Nephron progenitor cell (in vitro differentiated cells): ENCODE data around the gene CD47.

Experiments used
- DNase-seq: peaks from one replicate; pipeline ENCODE4 v3.0.0; 2021
- H3K27ac Mint-ChIP-seq: 2 replicates; pipeline ENCODE4 v1.8.0; 2021; ENCODE audit warnings: mild to moderate bottlenecking, moderate library complexity, mixed read lengths
- H3K27me3 Mint-ChIP-seq: 2 replicates; pipeline ENCODE4 v1.8.0; 2021; ENCODE audit warnings: mild to moderate bottlenecking, low read depth, mixed read lengths; ENCODE audit not compliant: poor library complexity
- H3K36me3 Mint-ChIP-seq: 2 replicates; pipeline ENCODE4 v1.8.0; 2021; ENCODE audit warnings: low read depth, mixed read lengths
- H3K4me1 Mint-ChIP-seq: 2 replicates; pipeline ENCODE4 v1.8.0; 2021; ENCODE audit warnings: mixed read lengths
- H3K4me3 Mint-ChIP-seq: 2 replicates; pipeline ENCODE4 v1.8.0; 2021; ENCODE audit warnings: mild to moderate bottlenecking, moderate library complexity, mixed read lengths
- H3K9me3 Mint-ChIP-seq: 2 replicates; pipeline ENCODE4 v1.8.0; 2021; ENCODE audit warnings: mild to moderate bottlenecking, moderate library complexity, mixed read lengths
- CTCF ChIP-seq: fragments of 200-600 bp; sonication (generic); IDR thresholded peaks from 2 replicates; pipeline ENCODE4 v1.5.0; 2021; ENCODE audit warnings: antibody characterized with exemption

CD47 gene

GRCh38 chr3:108133048-108133369 is 42.2 kb upstream of the CD47 start:
- Mint-ChIP-seq H3K27me3 (peaks cover 6% of the 10 kb centered on the region), H3K36me3 (no peaks in the 10 kb centered on the region), H3K4me1 (peaks cover 28% of the 10 kb centered on the region), H3K4me3 (no peak overlapping the region), H3K27ac (no peak overlapping the region), H3K9me3 (no peaks in the 10 kb centered on the region)
- no peak for TF ChIP-seq CTCF
- no peak for DNase-seq

GRCh38 chr3:108131475-108132134 is 40.8 kb upstream of the CD47 start:
- no peaks in the 10 kb centered on the region for H3K9me3 Mint-ChIP-seq
- no peak overlapping the region for H3K4me3 Mint-ChIP-seq
- H3K27me3 Mint-ChIP-seq: peaks cover 3% of the 10 kb centered on the region
- H3K27ac Mint-ChIP-seq: no peak overlapping the region
- no peak for TF ChIP-seq CTCF
- H3K36me3 Mint-ChIP-seq: no peaks in the 10 kb centered on the region
- no peak for DNase-seq
- peaks cover 14% of the 10 kb centered on the region for H3K4me1 Mint-ChIP-seq

GRCh38 chr3:108130701-108131474 is 40.1 kb upstream of the CD47 start:
- no peak for DNase-seq
- Mint-ChIP-seq H3K36me3 (no peaks in the 10 kb centered on the region), H3K4me1 (peaks cover 13% of the 10 kb centered on the region), H3K9me3 (no peaks in the 10 kb centered on the region), H3K27ac (no peak overlapping the region), H3K27me3 (peaks cover 3% of the 10 kb centered on the region), H3K4me3 (no peak overlapping the region)
- no peak for TF ChIP-seq CTCF

DNA sequence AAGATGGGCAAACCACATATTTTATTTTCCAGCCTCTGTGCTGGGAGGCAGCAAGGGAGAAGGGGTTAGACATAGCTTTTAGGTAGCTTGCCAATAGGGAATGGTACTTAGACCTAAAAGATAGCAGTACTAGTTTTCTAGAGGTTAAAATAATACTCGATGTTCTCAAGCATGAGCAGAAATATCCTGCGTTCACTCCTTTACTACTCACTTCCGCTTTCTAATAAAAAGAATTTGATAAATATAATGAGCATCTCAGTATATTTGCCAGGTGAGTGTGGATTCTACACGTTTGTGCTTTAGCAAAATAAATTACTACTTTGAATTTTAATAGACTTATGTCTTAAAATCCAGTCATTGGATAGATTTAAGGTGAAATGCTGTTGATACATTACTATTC is 39.4 kb upstream of the CD47 start:
- Mint-ChIP-seq H3K9me3 (no peaks in the 10 kb centered on the region), H3K4me3 (no peak overlapping the region), H3K4me1 (peaks cover 20% of the 10 kb centered on the region), H3K27me3 (peaks cover 3% of the 10 kb centered on the region), H3K36me3 (no peaks in the 10 kb centered on the region), H3K27ac (no peak overlapping the region)
- no peak for TF ChIP-seq CTCF
- DNase-seq: no peak

- TF ChIP-seq CTCF: no peak
- H3K27ac Mint-ChIP-seq: peak overlapping the region; percentile 33
- H3K36me3 Mint-ChIP-seq: no peaks in the 10 kb centered on the region
- H3K27me3 Mint-ChIP-seq: peaks cover 3% of the 10 kb centered on the region
- H3K4me3 Mint-ChIP-seq: no peak overlapping the region
- DNase-seq: no peak
- no peaks in the 10 kb centered on the region for H3K9me3 Mint-ChIP-seq
- peaks cover 40% of the 10 kb centered on the region for H3K4me1 Mint-ChIP-seq
These were observed 36.6 kb upstream of the CD47 start for GRCh38 chr3:108127301-108127988.
